DOHH2 (cell line): ENCODE data around the gene LCAT.

ENCODE experiments used
- EZH2phosphoT487 ChIP-seq: fragments of 200-600 bp; sonication (generic); IDR thresholded peaks from 2 replicates; pipeline ENCODE4 v1.6.1; 2017; ENCODE audit warnings: borderline replicate concordance, mild to moderate bottlenecking, antibody characterized with exemption, low read length, moderate library complexity, mixed read lengths
- TF ChIP-seq, protein P1 (sequence below): fragments of 200-600 bp; sonication (generic); IDR thresholded peaks from one replicate; pipeline ENCODE4 v1.5.1; 2014; ENCODE audit warnings: antibody characterized with exemption, mild to moderate bottlenecking, low read depth, low read length; ENCODE audit not compliant: poor library complexity, severe bottlenecking

- TF ChIP-seq EZH2phosphoT487: no peak
- TF ChIP-seq, protein P1, sequence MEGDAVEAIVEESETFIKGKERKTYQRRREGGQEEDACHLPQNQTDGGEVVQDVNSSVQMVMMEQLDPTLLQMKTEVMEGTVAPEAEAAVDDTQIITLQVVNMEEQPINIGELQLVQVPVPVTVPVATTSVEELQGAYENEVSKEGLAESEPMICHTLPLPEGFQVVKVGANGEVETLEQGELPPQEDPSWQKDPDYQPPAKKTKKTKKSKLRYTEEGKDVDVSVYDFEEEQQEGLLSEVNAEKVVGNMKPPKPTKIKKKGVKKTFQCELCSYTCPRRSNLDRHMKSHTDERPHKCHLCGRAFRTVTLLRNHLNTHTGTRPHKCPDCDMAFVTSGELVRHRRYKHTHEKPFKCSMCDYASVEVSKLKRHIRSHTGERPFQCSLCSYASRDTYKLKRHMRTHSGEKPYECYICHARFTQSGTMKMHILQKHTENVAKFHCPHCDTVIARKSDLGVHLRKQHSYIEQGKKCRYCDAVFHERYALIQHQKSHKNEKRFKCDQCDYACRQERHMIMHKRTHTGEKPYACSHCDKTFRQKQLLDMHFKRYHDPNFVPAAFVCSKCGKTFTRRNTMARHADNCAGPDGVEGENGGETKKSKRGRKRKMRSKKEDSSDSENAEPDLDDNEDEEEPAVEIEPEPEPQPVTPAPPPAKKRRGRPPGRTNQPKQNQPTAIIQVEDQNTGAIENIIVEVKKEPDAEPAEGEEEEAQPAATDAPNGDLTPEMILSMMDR: no peak
These were observed 4.1 kb upstream of the LCAT start for GRCh38 chr16:67948015-67948414.
